GM19455 (cell line): Measurements from ENCODE around the gene SSPN.

ENCODE experiments used
- ATAC-seq: cut with Tn5 transposase; IDR thresholded peaks from one replicate; pipeline ENCODE4 v1.9.1; 2021; ENCODE audit not compliant: unreplicated experiment

The SSPN gene

DNA sequence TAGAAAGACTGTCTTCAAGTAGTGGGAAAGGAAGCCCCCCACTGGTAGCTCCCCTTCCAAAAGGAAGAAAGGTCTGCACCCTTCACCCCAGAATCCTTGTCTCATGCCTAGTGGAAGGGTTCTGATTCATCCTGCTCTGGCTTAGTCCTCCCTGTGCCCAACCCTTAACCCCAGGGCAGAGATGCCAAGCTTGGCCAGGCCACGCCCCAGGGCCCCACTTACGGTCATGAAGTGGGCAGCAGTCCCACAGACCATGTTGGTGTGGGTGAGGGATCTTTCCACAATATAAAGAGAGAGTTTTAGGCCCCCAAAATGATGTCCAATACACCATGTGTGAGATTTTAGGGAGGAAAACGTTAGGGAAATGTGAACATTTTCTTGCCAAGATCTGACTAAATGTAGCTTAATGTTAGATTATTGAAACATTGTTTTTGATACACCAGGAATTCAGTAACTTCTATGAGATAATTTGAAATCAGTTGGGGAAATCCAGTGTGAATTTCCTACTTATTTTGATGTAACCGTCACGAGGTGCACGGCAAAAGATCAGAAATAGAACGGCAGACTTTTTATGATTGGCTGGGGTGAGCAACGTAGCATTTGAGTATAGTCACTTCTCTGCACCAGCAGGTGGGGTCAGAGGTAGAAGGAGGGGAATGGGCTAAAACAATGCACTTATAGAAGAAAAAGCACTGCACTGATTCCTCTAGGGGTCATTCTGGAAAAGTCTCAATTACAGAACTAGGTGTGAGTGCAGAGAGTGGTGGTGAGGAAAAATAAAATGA lies 8.2 kb upstream of the SSPN start:
- no peak for ATAC-seq

GRCh38 chr12:26188127-26188526 lies 7.2 kb upstream of the SSPN start:
- no peak for ATAC-seq

DNA sequence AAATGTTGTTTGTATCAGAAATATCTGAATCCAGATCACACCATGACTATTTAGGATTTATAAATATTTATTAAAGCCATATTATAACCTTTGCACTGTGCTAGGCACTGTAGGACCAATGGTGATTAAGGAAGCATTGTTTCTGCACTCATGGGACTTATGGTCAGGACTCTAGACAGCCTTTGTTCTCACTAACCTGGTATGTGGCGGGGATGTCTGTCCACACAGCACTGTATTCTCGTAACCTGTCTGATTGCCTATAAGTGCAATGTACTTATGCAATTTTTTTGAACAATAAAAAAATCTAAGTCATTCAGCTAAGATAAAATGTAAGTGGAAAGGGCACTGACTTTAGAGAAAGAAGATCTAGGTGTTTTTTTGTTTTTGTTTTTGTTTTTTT lies 6.7 kb upstream of the SSPN start:
- no peak for ATAC-seq

- ATAC-seq = no peak
These were observed 3.2 kb upstream of the SSPN start for GRCh38 chr12:26192142-26192541.

DNA sequence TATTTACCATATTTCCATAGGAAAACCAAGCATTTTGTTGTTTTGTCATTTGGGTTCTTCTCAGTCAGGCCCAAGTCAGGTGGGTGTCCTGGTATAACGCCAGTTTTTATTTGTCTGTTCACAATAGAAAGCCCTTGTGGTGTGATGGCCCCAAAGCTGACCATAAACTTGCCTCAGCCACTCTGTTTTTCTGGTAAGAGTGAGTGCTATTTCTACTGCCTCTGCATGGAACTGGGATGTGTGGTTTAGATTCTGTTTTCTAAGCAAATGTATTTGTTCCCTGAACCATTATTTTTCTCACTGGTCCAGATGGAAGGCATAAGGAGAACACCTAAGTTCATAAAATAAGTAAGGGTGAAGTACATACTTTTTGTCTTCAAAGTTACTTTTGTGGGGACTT lies 1.8 kb upstream of the SSPN start:
- no peak for ATAC-seq

DNA sequence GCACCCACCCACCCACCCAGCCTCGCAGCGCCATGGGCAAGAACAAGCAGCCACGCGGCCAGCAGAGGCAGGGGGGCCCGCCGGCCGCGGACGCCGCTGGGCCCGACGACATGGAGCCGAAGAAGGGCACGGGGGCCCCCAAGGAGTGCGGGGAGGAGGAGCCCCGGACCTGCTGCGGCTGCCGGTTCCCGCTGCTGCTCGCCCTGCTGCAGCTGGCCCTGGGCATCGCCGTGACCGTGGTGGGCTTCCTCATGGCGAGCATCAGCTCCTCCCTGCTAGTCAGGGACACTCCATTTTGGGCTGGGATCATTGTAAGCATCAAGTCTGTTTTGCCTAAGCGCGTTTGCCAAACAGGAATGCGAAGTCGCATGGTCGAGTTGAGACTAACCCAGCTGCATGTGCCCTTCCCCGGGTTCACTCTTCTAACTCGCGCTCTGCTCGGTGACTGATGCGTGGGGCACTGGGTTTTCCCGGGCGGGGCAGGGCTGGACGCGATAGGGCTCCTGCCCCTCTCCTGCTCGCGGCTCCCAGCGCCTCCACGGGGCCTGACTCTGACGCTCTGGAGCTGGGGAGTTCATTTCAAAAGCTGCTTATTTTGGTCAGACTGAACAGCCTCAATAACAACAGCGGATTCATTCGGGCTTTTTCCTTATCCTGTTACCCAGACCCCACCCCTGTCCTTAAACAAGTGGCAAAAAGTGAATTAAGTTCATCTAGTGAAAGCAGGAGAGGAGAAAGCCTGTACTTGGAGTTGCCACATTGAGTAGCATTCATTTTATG lies 458 bp downstream of the SSPN start:
- peak; percentile 74 for ATAC-seq

- no peak for ATAC-seq
These were observed 996 bp downstream of the SSPN start for GRCh38 chr12:26196421-26196716.

- ATAC-seq = no peak
These were observed 2.5 kb downstream of the SSPN start for GRCh38 chr12:26197832-26198231.

DNA sequence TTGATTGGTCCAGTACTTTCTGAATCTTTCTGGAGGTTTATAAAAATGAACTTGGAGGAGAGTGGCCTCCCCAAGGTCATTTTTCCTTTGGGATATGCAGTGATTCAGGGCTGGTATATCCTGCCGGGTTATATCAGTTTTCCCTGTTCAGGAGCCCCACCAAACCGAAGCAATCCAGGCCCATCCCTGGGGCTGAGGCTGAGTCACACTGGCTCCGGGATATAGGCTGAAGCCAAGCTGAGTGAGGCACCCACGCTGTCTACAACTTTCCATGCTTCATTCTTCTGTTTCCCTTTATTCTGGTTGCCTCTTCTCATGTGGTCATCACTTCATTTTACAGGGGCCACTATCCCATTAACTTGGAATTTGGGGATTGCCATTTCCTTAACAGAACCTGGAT lies 3.4 kb downstream of the SSPN start:
- ATAC-seq = no peak

DNA sequence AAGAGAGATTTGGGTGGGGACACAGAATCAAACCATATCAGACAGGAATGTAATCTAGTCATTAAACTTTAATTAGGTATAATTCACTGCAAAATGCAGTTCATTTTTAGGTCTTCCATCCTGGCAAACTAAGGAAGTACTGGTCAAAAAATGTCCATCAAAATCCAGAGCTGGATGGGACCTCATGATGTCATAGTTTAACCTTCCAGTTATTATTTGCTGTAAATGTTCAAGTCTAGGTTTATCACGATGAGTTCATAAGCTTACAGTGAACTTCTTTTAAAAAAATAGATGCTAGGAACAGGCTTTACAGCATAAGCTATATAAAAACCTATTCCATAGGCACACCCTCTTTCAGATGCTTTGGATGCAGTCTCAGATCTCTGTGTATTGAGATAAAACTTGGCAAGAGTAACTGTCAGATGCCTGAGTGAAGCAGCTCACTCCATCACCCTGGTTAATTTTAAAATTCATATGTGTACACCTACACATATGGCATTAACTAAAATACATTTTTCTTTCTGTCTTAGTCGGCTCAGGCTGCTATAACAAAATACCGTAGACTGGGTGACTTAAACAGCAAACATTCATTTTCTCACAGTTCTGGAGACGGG lies 7.9 kb downstream of the SSPN start:
- no peak for ATAC-seq

- no peak for ATAC-seq
These were observed 9.4 kb downstream of the SSPN start for GRCh38 chr12:26204612-26205289.

DNA sequence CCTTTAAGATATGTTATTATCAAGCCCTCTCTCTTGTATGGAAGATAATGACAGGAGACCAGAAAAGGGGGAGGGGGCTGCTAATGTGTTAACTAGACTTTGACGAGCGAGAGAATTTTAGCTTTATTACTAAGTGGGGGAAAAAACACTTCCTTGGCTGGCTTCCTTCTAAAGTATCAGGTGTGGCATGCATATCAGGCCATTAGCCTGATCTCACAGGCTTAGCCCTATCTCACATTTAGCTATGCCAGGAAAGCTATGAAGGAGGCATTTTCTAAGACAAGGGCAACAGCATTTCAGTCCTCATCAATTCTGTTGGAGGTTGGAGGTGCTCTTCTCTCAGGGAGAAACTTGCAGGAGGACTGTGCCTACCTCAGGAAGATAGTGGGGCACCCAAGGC lies 9.9 kb downstream of the SSPN start:
- ATAC-seq = no peak

DNA sequence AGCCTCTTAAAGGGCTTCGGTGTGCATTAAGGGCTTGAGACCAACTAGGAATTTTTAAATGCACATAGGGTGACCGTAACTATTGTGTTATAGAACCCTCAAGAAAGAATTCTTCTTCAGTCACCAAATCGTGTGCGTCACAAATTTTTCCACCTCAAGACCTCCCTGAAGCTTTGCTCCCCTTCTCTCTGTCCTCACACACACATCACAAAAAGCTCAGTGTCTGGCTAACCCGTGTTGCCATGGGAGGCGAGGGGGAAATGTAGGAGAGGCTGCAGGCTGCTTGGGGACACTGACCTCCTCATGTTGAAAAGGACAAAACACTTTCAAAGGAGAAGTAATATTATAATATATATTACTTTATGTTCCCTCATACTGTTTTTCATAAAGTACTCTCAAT lies 10.6 kb downstream of the SSPN start:
- ATAC-seq = no peak

DNA sequence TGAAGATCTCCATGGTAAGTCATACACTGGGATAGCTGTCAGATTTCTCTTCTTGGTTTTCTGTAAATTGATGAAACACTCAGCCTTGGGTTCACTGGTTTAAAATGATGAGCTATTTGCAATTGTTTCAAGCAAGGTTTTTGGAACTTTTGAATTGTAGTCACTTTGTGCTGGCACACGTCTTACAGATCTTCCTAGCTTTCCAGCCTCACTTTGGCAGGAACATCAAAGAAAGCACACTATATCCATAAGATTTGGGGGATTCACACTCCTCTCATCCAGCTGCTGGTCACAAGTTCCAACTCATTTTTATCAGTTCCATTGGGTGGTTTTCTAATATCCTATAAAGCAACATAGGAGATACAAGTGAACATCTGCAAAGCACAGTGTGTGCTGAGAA lies 16.0 kb downstream of the SSPN start:
- ATAC-seq = no peak

GRCh38 chr12:26212396-26212795 lies 17.0 kb downstream of the SSPN start:
- no peak for ATAC-seq

- no peak for ATAC-seq
These were observed 17.6 kb downstream of the SSPN start for GRCh38 chr12:26212988-26213387.

GRCh38 chr12:26214121-26214520 lies 18.7 kb downstream of the SSPN start:
- no peak for ATAC-seq

GRCh38 chr12:26219736-26220135 lies 24.4 kb downstream of the SSPN start:
- ATAC-seq = no peak

DNA sequence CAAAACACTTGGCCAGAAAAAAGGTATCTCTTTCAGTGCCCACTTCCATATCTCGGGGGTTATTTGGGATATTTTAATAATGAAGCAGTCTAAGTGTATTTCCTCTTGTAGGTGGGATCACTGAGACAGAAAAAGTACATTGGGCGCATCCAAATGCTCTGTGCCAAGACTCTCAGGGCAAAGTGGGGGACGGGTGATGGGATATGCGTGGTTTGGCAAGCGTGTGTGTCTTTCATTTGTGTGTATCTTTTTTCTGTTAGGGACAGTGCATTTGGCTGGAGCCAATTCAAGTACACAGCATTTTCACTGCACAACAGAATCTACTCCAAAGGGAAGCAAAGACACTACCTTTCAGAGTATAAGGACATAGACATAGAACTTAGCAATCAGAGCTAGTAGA lies 29.3 kb downstream of the SSPN start:
- ATAC-seq = no peak

GRCh38 chr12:26226122-26226521 lies 30.7 kb downstream of the SSPN start:
- no peak for ATAC-seq

DNA sequence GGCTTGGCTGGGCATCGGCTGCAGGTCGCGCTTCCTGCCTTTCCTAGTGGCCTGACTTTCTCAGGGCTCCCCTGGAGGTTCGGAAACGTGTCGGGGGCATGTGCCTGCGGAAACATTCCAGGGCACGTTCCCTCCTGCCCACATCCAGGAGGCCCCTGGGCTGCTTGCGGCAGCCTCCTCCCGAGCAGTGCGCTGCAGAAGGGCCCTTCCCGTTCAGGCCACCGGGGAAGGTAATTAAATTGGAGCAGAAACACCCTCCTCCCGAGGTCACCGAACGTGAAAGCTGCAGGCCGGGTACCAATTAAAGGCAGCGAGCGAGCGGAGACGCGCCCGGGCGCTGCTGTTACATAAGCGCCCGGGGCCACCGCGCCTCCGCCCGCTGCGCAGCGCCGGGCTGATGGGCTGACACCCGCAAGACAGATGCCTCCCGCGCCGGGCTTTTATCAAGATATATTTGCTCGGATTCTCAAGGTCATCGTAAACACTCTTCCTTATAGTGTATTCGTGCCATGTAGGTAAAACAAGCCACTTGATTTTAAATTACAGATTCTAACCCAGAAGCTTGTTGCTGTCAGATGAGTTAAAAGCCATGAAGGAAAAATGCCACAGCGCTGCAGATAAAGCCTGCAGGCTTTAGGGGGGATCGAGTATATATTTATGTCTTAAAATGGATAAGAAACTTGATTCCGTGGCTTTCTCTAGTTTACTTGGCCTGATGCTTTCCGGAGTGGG lies 31.4 kb downstream of the SSPN start:
- ATAC-seq = no peak
